Prostate gland (tissue), 2 donors: ENCODE data around the gene DERL3.

Experiments used
- CTCF ChIP-seq, 4 experiments: fragments of 200-600 bp in 2 of 4; fragments of 450-650 bp in 2 of 4; sonication (generic) in 2 of 4; IDR thresholded peaks; 1 replicate in 3 of 4; 2 replicates in 1 of 4; pipeline ENCODE4 v1.5.1; 2016 to 2019; ENCODE audit warnings: antibody characterized with exemption in 4 of 4, mild to moderate bottlenecking in 2 of 4, moderate library complexity in 2 of 4
- POLR2A ChIP-seq: fragments of 450-650 bp; IDR thresholded peaks from one replicate; pipeline ENCODE4 v1.6.1; 2016; ENCODE audit warnings: antibody characterized with exemption, mild to moderate bottlenecking

DNA sequence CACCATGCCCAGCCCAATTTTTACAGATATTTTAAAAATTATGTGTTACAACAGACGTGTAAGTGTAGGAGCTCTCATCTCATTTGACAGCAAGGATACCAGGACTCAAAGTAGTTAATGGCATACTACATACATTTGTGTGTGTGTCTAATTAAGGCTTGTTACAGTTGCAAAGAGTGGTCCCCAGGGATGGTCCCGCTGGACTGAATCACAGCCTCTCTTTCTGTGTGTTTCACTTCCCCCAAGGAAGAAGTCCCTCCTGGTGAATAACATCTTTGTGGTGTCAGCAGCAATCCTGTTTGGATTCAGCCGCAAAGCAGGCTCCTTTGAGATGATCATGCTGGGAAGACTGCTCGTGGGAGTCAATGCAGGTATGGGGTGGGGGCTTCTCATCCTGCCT, 36.1 kb upstream of the DERL3 start:
- TF ChIP-seq POLR2A (no peak), CTCF (IDR thresholded peaks at IDR 0.05) (no peak)
